HL-60 (cell line): Measurements from ENCODE around the gene PALLD.
"Not testable (repeated sequence)": the region's sequence is repeated elsewhere in the genome, so short reads cannot be mapped to it uniquely, and the experiment has no call there.

Source experiments
- DNase-seq, 2 experiments: peaks; one replicate each; pipeline ENCODE4 v3.0.0-alpha.2; 2010 to 2020; ENCODE audit warnings: low read depth in 1 of 2, low spot score in 1 of 2
- H3K27ac ChIP-seq: fragments of 250-450 bp; sonication (Bioruptor Pico); replicated peaks from 2 replicates; pipeline ENCODE4 v1.5.1; 2020; ENCODE audit warnings: mild to moderate bottlenecking, moderate library complexity
- H3K27me3 ChIP-seq: fragments of 250-450 bp; sonication (Bioruptor Pico); 2 replicates; pipeline ENCODE4 v1.5.1; 2021; ENCODE audit warnings: mild to moderate bottlenecking, moderate library complexity; ENCODE audit not compliant: insufficient read depth, poor library complexity, severe bottlenecking
- H3K4me3 ChIP-seq: replicated peaks from 2 replicates; pipeline ENCODE4 v1.5.1; 2011; ENCODE audit warnings: mild to moderate bottlenecking, control low read depth, low read length; ENCODE audit not compliant: insufficient read depth
- GABPA ChIP-seq: IDR thresholded peaks from 2 replicates; pipeline ENCODE4 v1.6.1; 2012; ENCODE audit warnings: low read depth
- POLR2AphosphoS5 ChIP-seq: IDR thresholded peaks from 2 replicates; pipeline ENCODE4 v1.6.1; 2012; ENCODE audit warnings: low read depth
- SPI1 ChIP-seq: IDR thresholded peaks from 2 replicates; pipeline ENCODE4 v1.6.1; 2012; ENCODE audit warnings: low read depth, mild to moderate bottlenecking, borderline replicate concordance
- TF ChIP-seq, protein P1 (sequence below): IDR thresholded peaks from 2 replicates; pipeline ENCODE4 v1.6.1; 2012; ENCODE audit warnings: low read depth; ENCODE audit not compliant: insufficient replicate concordance
- TF ChIP-seq, protein P2 (sequence below): IDR thresholded peaks from one replicate; pipeline ENCODE4 v1.5.1; 2011; ENCODE audit warnings: low read length, control low read depth, inconsistent platforms; ENCODE audit not compliant: insufficient read depth

The PALLD gene

DNA sequence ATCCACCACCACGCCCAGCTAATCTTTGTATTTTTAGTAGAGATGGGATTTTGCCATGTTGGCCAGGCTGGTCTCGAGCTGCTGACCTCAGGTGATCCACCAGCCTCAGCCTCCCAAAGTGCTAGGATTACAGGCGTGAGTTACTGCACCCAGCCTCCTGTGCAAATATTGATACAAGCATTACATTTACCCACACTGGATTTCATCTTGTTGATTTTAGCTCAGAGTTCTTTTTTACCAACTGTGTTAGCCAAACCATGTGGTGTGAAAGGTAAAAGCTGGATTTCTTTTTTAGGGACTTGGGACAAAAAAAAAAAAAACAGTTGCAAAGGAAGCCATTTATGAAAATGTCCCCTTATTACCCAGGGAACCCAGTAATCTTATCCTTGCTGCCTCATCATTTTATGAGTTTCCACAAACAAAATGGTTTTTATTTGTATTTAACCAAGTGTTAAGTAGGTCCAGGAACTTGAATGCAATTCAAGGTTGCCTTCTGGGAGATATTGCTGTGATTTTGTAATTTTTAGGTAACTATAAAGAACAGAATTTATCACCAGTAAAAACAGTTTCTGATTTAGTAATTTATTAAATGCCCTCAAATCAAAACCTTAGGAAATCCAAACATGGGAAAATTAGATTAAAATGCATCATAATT lies 202.5 kb downstream of the PALLD start:
- TF ChIP-seq SPI1, result no peak
- TF ChIP-seq, protein P1, sequence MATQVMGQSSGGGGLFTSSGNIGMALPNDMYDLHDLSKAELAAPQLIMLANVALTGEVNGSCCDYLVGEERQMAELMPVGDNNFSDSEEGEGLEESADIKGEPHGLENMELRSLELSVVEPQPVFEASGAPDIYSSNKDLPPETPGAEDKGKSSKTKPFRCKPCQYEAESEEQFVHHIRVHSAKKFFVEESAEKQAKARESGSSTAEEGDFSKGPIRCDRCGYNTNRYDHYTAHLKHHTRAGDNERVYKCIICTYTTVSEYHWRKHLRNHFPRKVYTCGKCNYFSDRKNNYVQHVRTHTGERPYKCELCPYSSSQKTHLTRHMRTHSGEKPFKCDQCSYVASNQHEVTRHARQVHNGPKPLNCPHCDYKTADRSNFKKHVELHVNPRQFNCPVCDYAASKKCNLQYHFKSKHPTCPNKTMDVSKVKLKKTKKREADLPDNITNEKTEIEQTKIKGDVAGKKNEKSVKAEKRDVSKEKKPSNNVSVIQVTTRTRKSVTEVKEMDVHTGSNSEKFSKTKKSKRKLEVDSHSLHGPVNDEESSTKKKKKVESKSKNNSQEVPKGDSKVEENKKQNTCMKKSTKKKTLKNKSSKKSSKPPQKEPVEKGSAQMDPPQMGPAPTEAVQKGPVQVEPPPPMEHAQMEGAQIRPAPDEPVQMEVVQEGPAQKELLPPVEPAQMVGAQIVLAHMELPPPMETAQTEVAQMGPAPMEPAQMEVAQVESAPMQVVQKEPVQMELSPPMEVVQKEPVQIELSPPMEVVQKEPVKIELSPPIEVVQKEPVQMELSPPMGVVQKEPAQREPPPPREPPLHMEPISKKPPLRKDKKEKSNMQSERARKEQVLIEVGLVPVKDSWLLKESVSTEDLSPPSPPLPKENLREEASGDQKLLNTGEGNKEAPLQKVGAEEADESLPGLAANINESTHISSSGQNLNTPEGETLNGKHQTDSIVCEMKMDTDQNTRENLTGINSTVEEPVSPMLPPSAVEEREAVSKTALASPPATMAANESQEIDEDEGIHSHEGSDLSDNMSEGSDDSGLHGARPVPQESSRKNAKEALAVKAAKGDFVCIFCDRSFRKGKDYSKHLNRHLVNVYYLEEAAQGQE, result no peak
- TF ChIP-seq POLR2AphosphoS5, result no peak
- TF ChIP-seq, protein P2, sequence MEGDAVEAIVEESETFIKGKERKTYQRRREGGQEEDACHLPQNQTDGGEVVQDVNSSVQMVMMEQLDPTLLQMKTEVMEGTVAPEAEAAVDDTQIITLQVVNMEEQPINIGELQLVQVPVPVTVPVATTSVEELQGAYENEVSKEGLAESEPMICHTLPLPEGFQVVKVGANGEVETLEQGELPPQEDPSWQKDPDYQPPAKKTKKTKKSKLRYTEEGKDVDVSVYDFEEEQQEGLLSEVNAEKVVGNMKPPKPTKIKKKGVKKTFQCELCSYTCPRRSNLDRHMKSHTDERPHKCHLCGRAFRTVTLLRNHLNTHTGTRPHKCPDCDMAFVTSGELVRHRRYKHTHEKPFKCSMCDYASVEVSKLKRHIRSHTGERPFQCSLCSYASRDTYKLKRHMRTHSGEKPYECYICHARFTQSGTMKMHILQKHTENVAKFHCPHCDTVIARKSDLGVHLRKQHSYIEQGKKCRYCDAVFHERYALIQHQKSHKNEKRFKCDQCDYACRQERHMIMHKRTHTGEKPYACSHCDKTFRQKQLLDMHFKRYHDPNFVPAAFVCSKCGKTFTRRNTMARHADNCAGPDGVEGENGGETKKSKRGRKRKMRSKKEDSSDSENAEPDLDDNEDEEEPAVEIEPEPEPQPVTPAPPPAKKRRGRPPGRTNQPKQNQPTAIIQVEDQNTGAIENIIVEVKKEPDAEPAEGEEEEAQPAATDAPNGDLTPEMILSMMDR, result no peak
- TF ChIP-seq GABPA, result no peak
- H3K27ac ChIP-seq, result no peak overlapping the region
- DNase-seq, result no peak
- H3K27me3 ChIP-seq, result no peaks in the 10 kb centered on the region
- no peak overlapping the region for H3K4me3 ChIP-seq

DNA sequence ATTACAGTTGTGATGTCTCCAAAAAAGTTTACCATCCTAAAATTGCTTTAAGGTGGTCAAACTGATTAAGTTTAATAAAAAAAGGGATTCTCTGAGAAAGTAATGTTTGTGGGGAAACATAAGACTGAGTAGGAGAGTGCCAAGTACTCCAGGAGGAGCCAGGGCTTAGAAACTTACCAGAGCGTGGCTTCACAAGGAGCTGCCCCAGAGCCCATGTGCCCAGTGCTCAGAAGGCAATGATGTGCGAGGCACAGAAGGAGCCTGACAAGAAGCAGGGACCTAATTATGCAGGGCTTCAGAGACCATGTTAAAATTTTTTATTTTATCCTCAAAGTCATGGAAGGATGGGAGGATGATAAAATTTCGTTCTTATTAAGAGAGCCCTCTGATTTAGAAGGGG lies 204.2 kb downstream of the PALLD start:
- Histone ChIP-seq H3K27me3 (no peaks in the 10 kb centered on the region), H3K27ac (no peak overlapping the region)
- no peak for TF ChIP-seq GABPA
- TF ChIP-seq POLR2AphosphoS5, result no peak
- no peak for TF ChIP-seq SPI1
- TF ChIP-seq, protein P2, result no peak

DNA sequence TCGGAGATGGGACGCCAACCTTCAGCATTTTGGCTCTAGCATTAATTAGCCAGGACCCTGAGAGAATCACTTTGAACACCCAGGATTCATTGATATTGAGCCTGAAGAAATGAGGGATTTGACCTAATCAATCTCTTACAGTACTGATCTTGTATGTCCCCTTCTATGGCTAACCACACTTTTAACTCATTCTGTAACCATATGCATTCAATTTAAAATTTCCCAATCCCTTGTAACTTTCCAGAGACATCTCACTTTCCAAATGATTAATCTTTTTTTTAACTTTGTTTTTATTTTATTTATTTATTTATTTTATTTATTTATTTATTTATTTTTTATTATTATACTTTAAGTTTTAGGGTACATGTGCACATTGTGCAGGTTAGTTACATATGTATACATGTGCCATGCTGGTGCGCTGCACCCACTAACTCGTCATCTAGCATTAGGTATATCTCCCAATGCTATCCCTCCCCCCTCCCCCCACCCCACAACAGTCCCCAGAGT lies 205.8 kb downstream of the PALLD start:
- not testable (repeated sequence) for H3K4me3 ChIP-seq, H3K27ac ChIP-seq, H3K27me3 ChIP-seq, DNase-seq

More for the DNA sequence above, 204.2 kb downstream of the PALLD start:
- no peak overlapping the region for H3K4me3 ChIP-seq
- no peak for DNase-seq

DNA sequence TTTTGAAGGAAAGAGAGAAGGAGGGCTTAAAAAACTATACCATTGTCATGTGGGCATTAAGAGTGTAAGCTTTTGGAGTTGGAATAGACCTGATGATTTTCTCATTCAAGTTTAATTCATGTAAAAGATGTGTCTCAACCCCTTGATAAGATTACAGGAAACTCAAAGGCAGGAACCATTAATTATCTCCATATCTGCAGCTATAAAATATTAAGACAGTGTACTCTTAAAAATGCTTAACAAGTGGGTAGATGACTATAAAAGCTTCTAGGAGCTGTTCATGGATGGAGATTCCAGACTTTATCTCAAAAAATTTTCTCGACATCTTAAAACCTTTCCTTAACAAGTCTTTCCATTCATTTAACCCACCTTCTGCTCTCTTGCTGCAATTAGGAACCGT lies 208.3 kb downstream of the PALLD start:
- Histone ChIP-seq H3K4me3 (no peak overlapping the region), H3K27ac (no peak overlapping the region), H3K27me3 (no peaks in the 10 kb centered on the region)
- TF ChIP-seq SPI1, result no peak
- TF ChIP-seq, protein P2, result no peak
- TF ChIP-seq GABPA, result no peak
- TF ChIP-seq, protein P1, result no peak
- no peak for TF ChIP-seq POLR2AphosphoS5
- DNase-seq, result no peak
